GM19328 (cell line): ENCODE measurements around the gene MAPK8IP1.
"Not testable (repeated sequence)": the region's sequence is repeated elsewhere in the genome, so short reads cannot be mapped to it uniquely, and the experiment has no call there.

Source experiments
- ATAC-seq: cut with Tn5 transposase; IDR thresholded peaks from one replicate; pipeline ENCODE4 v1.9.1; 2021; ENCODE audit warnings: mild to moderate bottlenecking, moderate library complexity; ENCODE audit not compliant: unreplicated experiment

The MAPK8IP1 gene

GRCh38 chr11:45889555-45889954 is 4.1 kb downstream of the MAPK8IP1 start:
- ATAC-seq: no peak

GRCh38 chr11:45889966-45890365 is 4.5 kb downstream of the MAPK8IP1 start:
- ATAC-seq: no peak

- ATAC-seq: no peak
These were observed 5.6 kb downstream of the MAPK8IP1 start for GRCh38 chr11:45890886-45891550.

- no peak for ATAC-seq
These were observed 7.4 kb downstream of the MAPK8IP1 start for GRCh38 chr11:45892856-45893255.

GRCh38 chr11:45894555-45895247 is 9.2 kb downstream of the MAPK8IP1 start:
- ATAC-seq: no peak

GRCh38 chr11:45895553-45896259 is 10.3 kb downstream of the MAPK8IP1 start:
- no peak for ATAC-seq

GRCh38 chr11:45896422-45896984 is 11.1 kb downstream of the MAPK8IP1 start:
- ATAC-seq: no peak

GRCh38 chr11:45897556-45897955 is 12.1 kb downstream of the MAPK8IP1 start:
- no peak for ATAC-seq

GRCh38 chr11:45899086-45899447 is 13.6 kb downstream of the MAPK8IP1 start:
- ATAC-seq: no peak

- no peak for ATAC-seq
These were observed 14.2 kb downstream of the MAPK8IP1 start for GRCh38 chr11:45899448-45900174.

- ATAC-seq: not testable (repeated sequence)
These were observed 14.8 kb downstream of the MAPK8IP1 start for GRCh38 chr11:45900175-45900800.

GRCh38 chr11:45900916-45901617 is 15.6 kb downstream of the MAPK8IP1 start:
- no peak for ATAC-seq

- no peak for ATAC-seq
These were observed 16.2 kb downstream of the MAPK8IP1 start for GRCh38 chr11:45901626-45902025.

- ATAC-seq: no peak
These were observed 17.3 kb downstream of the MAPK8IP1 start for GRCh38 chr11:45902452-45903380.

- no peak for ATAC-seq
These were observed 19.0 kb downstream of the MAPK8IP1 start for GRCh38 chr11:45904309-45904915.

- no peak for ATAC-seq
These were observed 19.6 kb downstream of the MAPK8IP1 start for GRCh38 chr11:45905095-45905494.

- not testable (repeated sequence) for ATAC-seq
These were observed 20.1 kb downstream of the MAPK8IP1 start for GRCh38 chr11:45905576-45905975.

- ATAC-seq: no peak
These were observed 20.7 kb downstream of the MAPK8IP1 start for GRCh38 chr11:45906096-45906682.
